GM12878 (cell line): ENCODE results near the gene TMC4. TPM values are rescaled to one million over a fixed set of nuclear protein-coding genes. Genes with fewer than 3 reads are reported as not detected.

ENCODE experiments used
- EGR1 ChIP-seq, 2 experiments: IDR thresholded peaks; 1 replicate in 1 of 2; 2 replicates in 1 of 2; pipeline ENCODE4 v1.6.1; 2011 to 2012; ENCODE audit warnings: low read depth in 2 of 2, low read length in 2 of 2, borderline replicate concordance in 1 of 2, mild to moderate bottlenecking in 1 of 2, moderate library complexity in 1 of 2
- MXI1 ChIP-seq: fragments of 150-350 bp; IDR thresholded peaks from 2 replicates; pipeline ENCODE4 v1.6.1; 2011; ENCODE audit warnings: low read depth, mild to moderate bottlenecking, inconsistent platforms, low read length, improper control_type of control experiment
- RAD21 ChIP-seq: IDR thresholded peaks from 2 replicates; pipeline ENCODE4 v1.6.1; 2011; ENCODE audit warnings: mild to moderate bottlenecking, low read depth, low read length, moderate library complexity; ENCODE audit not compliant: insufficient read depth
- SMARCA5 ChIP-seq: fragments of 450-650 bp; IDR thresholded peaks from 2 replicates; pipeline ENCODE4 v1.6.1; 2017; ENCODE audit warnings: mild to moderate bottlenecking
- SPI1 ChIP-seq: IDR thresholded peaks from 2 replicates; pipeline ENCODE4 v1.6.1; 2011; ENCODE audit warnings: low read depth, mild to moderate bottlenecking, low read length, moderate library complexity, borderline replicate concordance; ENCODE audit not compliant: insufficient read depth
- polyA plus RNA-seq, 11 experiments: library from polyadenylated mRNA; depleted of rRNA in 4 of 11; unstranded in 6 of 11; stranded (reverse) in 5 of 11; fragments of >200 nt; fragmentation: Nextera tagmentation in 4 of 11; fragmentation: Illumina TruSeq in 1 of 11; extraction: Ambion mirVana in 4 of 11; extraction: Trizol in 1 of 11; gene quantifications; 1 replicate in 1 of 11; 2 replicates in 10 of 11; pipeline versions ENCODE4 v1.2.1 to v1.2.3, GENCODE V29; 2011 to 2016; ENCODE audit warnings: inconsistent platforms in 2 of 11, missing spikeins in 2 of 11, low read depth in 1 of 11
- total RNA-seq, 4 experiments: library from RNA; depleted of rRNA in 3 of 4; stranded (reverse); fragments of >200 nt in 3 of 4; fragmentation: Illumina TruSeq in 1 of 4; extraction: Trizol in 1 of 4; gene quantifications; 2 replicates each; pipeline versions ENCODE4 v1.2.1 to v1.2.3, GENCODE V29; 2013 to 2021
- TF ChIP-seq, protein P1 (sequence below): IDR thresholded peaks from 2 replicates; pipeline ENCODE4 v1.6.1; 2012; ENCODE audit warnings: low read depth, low read length, improper control_type of control experiment
- TF ChIP-seq, protein P2 (sequence below): fragments of 150-350 bp; IDR thresholded peaks from 2 replicates; pipeline ENCODE4 v1.6.1; 2014; ENCODE audit warnings: mild to moderate bottlenecking, low read depth, low read length
- TF ChIP-seq, protein P3 (sequence below): IDR thresholded peaks from 2 replicates; pipeline ENCODE4 v1.6.1; 2011; ENCODE audit warnings: borderline replicate concordance, low read depth, mild to moderate bottlenecking, moderate library complexity, mixed read lengths, low read length; ENCODE audit not compliant: insufficient read depth; ENCODE audit errors: extremely low read length
- TF ChIP-seq, protein P4 (sequence below): IDR thresholded peaks from 2 replicates; pipeline ENCODE4 v1.6.1; 2011; ENCODE audit warnings: mild to moderate bottlenecking, low read depth, low read length, moderate library complexity; ENCODE audit not compliant: insufficient replicate concordance

TMC4 gene
- total and polyA plus RNA-seq, 10 of the 15 experiments (the other 5 are each of a cell fraction or from before 2014, with no cell fraction given): 0.33 to 0.83 (median 0.74) TPM; not detected in 7

DNA sequence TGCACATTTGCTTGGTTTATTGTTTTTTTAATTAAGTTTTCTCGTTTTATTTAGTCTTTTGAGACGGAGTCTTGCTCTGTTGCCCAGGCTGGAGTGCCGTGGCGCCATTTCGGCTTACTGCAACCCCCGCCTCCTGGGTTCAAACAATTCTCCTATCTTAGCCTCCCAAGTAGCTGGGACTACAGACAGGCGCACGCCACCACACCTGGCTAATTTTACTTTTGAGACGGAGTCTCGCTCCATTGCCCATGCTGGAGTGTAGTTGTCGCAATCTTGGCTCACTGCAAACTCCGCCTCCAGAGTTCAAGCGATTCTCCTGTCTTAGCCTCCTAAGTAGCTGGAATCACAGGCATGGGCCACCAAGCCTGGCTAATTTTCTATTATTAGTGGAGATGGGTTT lies 29.0 kb upstream of the TMC4 start (continued):
- TF ChIP-seq SPI1 (no peak), EGR1 (IDR thresholded peaks at IDR 0.05; ENCODE audit: borderline replicate concordance in 1 of 2, low read depth in 2 of 2, low read length in 2 of 2) (no peak), SMARCA5 (no peak), MXI1 (no peak), RAD21 (no peak)
- TF ChIP-seq, protein P1, sequence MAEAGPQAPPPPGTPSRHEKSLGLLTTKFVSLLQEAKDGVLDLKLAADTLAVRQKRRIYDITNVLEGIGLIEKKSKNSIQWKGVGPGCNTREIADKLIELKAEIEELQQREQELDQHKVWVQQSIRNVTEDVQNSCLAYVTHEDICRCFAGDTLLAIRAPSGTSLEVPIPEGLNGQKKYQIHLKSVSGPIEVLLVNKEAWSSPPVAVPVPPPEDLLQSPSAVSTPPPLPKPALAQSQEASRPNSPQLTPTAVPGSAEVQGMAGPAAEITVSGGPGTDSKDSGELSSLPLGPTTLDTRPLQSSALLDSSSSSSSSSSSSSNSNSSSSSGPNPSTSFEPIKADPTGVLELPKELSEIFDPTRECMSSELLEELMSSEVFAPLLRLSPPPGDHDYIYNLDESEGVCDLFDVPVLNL: no peak
- TF ChIP-seq, protein P2, sequence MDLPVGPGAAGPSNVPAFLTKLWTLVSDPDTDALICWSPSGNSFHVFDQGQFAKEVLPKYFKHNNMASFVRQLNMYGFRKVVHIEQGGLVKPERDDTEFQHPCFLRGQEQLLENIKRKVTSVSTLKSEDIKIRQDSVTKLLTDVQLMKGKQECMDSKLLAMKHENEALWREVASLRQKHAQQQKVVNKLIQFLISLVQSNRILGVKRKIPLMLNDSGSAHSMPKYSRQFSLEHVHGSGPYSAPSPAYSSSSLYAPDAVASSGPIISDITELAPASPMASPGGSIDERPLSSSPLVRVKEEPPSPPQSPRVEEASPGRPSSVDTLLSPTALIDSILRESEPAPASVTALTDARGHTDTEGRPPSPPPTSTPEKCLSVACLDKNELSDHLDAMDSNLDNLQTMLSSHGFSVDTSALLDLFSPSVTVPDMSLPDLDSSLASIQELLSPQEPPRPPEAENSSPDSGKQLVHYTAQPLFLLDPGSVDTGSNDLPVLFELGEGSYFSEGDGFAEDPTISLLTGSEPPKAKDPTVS: no peak
- TF ChIP-seq, protein P3, sequence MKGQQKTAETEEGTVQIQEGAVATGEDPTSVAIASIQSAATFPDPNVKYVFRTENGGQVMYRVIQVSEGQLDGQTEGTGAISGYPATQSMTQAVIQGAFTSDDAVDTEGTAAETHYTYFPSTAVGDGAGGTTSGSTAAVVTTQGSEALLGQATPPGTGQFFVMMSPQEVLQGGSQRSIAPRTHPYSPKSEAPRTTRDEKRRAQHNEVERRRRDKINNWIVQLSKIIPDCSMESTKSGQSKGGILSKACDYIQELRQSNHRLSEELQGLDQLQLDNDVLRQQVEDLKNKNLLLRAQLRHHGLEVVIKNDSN: no peak
- TF ChIP-seq, protein P4, sequence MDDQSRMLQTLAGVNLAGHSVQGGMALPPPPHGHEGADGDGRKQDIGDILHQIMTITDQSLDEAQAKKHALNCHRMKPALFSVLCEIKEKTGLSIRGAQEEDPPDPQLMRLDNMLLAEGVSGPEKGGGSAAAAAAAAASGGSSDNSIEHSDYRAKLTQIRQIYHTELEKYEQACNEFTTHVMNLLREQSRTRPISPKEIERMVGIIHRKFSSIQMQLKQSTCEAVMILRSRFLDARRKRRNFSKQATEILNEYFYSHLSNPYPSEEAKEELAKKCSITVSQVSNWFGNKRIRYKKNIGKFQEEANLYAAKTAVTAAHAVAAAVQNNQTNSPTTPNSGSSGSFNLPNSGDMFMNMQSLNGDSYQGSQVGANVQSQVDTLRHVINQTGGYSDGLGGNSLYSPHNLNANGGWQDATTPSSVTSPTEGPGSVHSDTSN: no peak
